ENCODE results near the gene MS4A14.
A peak's percentile ranks its signal among the peaks of the same experiment; 100 is the strongest.
"Not testable (repeated sequence)": the region's sequence is repeated elsewhere in the genome, so short reads cannot be mapped to it uniquely, and the experiment has no call there.

MS4A14 gene

GRCh38 chr11:60396382-60396781 is at the start of gene MS4A14:
TSS of gene MS4A14 (plus strand) at chr11:60396459. CDS start at chr11:60396579, 120 bp downstream.
- DNase-seq = no peak

- no peak for DNase-seq
Observed at GRCh38 chr11:60347084-60347797, 49.0 kb upstream of the MS4A14 start.

GRCh38 chr11:60348116-60348515 is 48.1 kb upstream of the MS4A14 start:
- no peak for DNase-seq

- DNase-seq = no peak
Observed at GRCh38 chr11:60349990-60350389, 46.3 kb upstream of the MS4A14 start.

GRCh38 chr11:60357771-60358170 is 38.5 kb upstream of the MS4A14 start:
- no peak for DNase-seq

- DNase-seq = no peak
Observed at GRCh38 chr11:60360621-60361020, 35.6 kb upstream of the MS4A14 start.

- DNase-seq = no peak
Observed at GRCh38 chr11:60362241-60362640, 34.0 kb upstream of the MS4A14 start.

- peak; percentile 28 for DNase-seq
Observed at GRCh38 chr11:60363542-60364470, 32.5 kb upstream of the MS4A14 start.

GRCh38 chr11:60366262-60366904 is 29.9 kb upstream of the MS4A14 start:
- not testable (repeated sequence) for DNase-seq

GRCh38 chr11:60367009-60367408 is 29.2 kb upstream of the MS4A14 start:
- no peak for DNase-seq

- DNase-seq = no peak
Observed at GRCh38 chr11:60367896-60368295, 28.4 kb upstream of the MS4A14 start.

- DNase-seq = no peak
Observed at GRCh38 chr11:60370252-60370810, 25.9 kb upstream of the MS4A14 start.

GRCh38 chr11:60370811-60371298 is 25.4 kb upstream of the MS4A14 start:
- DNase-seq = no peak

- DNase-seq = no peak
Observed at GRCh38 chr11:60371386-60371785, 24.9 kb upstream of the MS4A14 start.

GRCh38 chr11:60371854-60372253 is 24.4 kb upstream of the MS4A14 start:
- no peak for DNase-seq

- DNase-seq = no peak
Observed at GRCh38 chr11:60372767-60373166, 23.5 kb upstream of the MS4A14 start.

- DNase-seq = no peak
Observed at GRCh38 chr11:60375316-60375715, 20.9 kb upstream of the MS4A14 start.

GRCh38 chr11:60376601-60377000 is 19.7 kb upstream of the MS4A14 start:
- DNase-seq = no peak

GRCh38 chr11:60377401-60378136 is 18.7 kb upstream of the MS4A14 start:
- DNase-seq = no peak

GRCh38 chr11:60378354-60378753 is 17.9 kb upstream of the MS4A14 start, which contains the start of gene MS4A7:
TSS of gene MS4A7 (plus strand) at chr11:60378532. CDS start at chr11:60383142, 4,610 bp downstream.
- DNase-seq = no peak

- no peak for DNase-seq
Observed at GRCh38 chr11:60389279-60389910, 6.9 kb upstream of the MS4A14 start.

GRCh38 chr11:60390419-60390818 is 5.8 kb upstream of the MS4A14 start:
- no peak for DNase-seq

Data from fibroblast of skin of right quadriceps (primary cell).